ENCODE measurements around the gene GRIA1.

Gene GRIA1

DNA sequence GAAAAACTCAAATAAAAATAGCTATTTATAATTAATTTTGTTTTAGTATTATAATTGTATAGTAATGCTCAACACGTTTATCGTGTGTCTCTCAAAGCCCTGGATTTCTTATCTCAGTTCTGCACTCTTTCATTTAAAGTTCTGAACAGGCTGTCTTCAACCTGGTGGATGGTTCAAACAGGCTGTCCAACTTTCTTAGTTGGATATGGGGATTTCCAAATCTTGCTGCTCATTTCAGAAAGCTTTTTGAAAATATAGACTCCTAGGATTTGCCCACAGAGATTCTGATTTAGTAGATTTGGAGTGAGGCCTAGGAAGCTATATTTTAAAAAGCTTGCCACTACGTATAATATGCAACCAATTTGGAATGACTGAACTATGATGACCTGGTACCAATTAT is 120.3 kb downstream of the GRIA1 start:
- DNase-seq (ENCODE audit: low spot score), result no peak

DNA sequence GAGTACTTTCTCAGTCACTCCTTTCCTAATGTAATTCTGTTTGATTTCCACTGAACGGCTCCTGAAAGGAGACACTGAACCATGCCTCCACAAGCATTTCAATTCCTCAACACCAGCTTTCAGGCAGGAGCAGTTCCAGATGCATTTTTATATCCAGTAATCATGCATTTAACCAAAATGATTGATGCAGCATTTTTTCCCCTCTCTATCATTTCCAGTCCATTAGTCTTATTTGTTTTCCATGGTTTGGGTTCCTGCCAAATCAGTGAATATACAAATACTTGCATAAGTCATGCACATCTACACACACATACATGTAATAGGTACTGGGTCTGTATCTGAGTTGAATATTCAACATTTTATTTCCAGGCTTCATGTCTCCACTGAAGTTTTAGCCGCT is 122.7 kb downstream of the GRIA1 start:
- DNase-seq (ENCODE audit: low spot score), result peak; percentile 35

DNA sequence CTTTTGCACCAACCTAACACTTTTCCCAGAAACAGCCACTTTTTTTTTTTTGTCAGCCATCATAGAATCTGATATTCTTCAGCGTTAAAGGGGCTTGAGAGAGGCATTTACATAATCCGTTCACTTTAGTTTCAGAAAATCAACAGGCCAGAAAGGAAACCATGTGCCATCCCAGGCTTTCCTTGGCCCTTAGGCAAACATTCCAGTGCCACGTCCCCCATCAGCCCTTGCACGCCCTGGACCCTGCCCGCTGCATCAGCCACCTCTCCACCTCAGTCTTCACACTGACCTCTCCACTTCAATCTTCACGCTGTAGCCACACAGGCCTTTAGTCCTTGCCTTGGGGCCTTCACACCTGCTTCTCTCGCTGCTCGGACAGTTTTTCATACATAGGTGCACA is 123.2 kb downstream of the GRIA1 start:
- no peak for DNase-seq (ENCODE audit: low spot score)

DNA sequence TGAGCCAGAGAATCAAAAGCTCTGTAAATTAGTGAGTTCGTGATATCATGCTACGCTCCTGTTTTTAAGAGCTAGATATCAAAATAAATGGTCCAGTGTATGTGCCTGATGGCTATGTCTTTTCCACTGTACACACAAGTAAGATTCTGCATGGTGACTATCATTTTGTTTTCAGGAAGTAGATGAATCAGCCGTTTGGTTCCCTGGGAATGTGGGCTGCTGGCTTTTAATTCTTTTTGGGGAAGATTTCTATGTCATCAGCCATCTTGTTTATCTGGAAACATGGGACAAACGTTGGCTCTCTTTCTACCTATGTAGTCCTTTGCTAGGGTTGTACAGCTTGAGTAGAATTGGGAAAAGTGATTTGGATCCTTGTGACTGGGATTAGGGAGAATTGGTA is 126.7 kb downstream of the GRIA1 start:
- DNase-seq (ENCODE audit: low spot score), result peak; percentile 20

DNA sequence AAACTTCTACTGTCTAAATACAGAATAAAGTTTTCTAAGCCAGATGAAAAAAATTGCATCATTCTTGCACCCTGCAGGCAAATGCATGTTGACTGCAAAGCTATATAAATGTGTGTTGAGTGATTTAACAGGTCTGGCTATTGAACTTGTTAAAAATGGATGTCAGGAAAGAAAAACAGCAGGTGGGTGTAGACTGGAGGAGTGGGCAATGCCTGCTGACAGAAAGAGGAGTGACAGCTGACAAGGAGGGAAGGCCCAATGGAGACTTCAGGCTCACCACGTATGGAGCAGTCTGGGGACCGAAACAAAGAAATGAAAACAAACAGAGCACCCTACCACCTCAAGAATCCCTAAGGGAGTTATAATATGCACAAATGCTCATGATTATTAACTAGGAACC is 127.8 kb downstream of the GRIA1 start:
- DNase-seq (ENCODE audit: low spot score), result no peak

DNA sequence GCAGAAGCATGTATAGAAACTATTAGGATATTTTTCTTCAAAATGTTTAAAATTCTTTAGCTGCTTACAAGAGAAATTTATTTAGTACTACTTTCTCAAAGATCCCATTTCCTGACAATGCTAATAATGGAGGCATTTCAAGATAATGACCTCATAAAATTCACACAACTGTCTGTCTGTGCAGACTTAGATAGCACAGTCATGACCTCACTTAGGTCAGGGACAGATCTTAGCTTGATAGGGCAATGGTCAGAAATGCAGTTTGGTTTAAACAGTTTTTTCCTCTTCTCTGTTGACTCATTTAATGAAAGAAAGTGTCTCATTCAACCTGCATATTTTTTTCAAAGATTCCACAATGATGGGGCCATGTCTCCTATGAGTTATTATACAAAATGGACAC is 128.4 kb downstream of the GRIA1 start:
- DNase-seq (ENCODE audit: low spot score), result peak; percentile 21

DNA sequence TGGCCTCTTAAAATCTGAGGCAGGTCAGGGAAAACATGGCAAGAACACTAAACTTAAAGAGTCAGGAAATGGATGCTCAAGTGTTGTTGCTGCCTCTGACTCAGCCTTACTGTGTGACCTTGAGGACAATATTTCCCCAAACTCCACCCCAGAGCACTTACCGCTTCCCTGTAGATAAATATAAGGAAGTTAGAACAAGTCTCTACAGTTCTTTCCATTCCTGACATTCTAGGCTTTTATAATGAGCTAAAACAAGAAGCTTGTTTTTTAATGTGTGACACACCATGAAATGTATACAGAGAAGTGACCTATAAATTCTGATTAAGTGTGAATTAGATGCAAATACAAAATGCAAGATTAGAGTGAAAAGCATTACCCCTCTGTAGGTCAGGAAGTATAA is 129.3 kb downstream of the GRIA1 start:
- peak; percentile 11 for DNase-seq (ENCODE audit: low spot score)

DNA sequence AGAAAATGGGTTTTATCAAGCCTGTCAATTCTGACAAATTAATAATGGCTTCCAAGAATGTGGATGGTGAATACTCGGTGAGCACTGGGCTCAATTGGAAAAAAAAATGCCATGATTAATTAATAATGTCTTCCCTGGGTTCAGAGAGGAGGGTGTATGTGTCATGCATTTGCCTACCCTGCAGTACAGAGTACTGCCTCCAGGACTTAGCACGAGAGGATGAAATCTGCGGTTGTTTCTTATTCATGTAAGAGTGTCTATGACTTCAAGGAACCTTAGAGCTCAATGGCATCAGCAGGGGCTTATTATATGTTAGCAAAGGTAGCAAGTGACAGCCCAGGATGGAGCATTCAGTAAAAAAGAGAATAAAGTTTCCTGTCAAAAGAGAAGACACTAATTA is 132.7 kb downstream of the GRIA1 start:
- DNase-seq (ENCODE audit: low spot score), result no peak

DNA sequence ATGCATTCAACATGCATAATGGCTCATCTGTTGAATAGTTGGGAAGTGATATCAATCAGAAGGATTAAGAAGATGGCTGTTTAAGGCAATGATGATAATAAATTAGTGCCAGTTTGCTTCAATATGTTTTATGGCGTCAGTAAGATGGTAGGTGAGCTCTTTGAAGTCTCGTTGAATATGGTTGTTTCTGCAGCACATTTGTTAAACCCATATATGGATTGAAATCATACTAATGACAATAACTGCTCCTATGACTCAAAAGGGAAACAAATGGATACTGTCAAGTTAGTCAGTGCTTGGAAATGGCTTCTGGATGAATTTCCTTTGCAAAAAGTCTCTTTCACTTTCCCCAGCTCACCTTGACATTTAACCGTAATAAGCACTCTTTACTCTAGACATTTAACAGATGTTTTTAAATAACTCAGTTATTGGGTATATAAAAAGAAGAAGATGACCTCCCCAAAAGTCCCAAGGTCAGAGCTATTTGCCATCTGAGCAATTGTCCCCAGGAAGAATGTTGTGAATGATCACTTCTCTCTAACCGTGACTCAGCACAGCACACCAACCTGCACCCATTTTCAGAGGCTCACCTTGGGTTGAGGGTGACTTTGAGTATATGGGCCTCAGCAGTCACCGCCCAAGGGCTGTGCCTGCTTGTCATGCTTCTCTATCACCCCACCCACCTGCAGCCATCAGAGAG is 133.4 kb downstream of the GRIA1 start:
- DNase-seq (ENCODE audit: low spot score), result peak; percentile 8

DNA sequence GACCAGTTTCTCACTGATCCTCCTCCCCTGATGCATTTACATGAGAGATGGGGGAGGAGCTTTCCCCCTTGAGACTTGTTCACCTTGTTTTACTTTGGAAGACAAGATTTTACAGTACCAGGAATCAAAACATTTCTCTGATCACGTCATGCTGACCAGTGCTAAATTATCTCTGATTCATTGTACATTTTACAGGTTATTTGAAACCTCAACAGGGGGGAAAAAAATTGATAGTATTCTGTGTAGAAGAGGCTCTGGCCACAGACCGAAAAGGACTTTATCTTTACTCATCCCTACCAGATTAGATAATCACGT is 133.9 kb downstream of the GRIA1 start:
- DNase-seq (ENCODE audit: low spot score), result no peak

DNA sequence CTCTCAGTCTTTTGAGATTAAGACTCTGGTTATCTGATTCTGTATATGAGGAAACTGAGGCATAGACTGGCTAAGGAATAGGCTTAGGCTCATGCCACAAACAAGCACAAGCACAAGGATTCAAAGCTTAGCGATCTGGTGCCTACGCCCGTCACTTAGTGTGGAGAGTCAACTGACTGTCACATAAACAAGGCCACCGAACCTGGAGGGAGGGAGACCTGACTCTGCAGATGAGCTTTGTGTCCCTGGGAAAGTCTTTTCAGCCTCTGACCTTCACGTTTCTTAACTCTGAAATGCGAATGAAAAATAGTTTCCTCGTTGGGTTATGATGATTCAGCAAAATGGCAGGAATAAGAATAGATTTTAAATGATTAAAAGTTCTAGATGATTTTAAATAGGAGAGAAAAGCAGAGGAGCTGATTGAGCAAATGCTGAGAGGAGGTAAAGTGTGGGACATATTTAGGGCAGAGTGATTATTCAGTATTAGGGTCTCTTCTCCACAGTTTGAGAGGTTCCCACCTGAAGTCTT is 135.4 kb downstream of the GRIA1 start:
- no peak for DNase-seq (ENCODE audit: low spot score)

DNA sequence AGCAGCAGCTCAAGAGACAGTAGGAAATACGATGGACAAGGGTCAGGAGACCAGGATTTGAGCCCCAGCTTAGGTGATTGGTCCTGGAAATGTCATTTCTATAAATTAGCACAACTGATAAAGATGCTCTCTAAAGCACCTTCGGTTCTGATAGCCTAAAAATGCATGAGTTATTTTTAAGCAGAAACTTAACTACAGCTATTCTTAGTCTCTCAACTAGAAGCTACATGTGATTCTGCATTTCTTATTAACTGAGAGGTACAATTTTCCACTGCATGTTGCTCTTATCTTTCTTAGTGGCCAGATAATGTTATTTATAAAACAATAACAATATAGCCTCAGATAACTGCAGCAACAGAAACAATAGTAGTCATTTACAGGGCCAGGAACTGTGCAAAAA is 136.4 kb downstream of the GRIA1 start:
- DNase-seq (ENCODE audit: low spot score), result no peak

DNA sequence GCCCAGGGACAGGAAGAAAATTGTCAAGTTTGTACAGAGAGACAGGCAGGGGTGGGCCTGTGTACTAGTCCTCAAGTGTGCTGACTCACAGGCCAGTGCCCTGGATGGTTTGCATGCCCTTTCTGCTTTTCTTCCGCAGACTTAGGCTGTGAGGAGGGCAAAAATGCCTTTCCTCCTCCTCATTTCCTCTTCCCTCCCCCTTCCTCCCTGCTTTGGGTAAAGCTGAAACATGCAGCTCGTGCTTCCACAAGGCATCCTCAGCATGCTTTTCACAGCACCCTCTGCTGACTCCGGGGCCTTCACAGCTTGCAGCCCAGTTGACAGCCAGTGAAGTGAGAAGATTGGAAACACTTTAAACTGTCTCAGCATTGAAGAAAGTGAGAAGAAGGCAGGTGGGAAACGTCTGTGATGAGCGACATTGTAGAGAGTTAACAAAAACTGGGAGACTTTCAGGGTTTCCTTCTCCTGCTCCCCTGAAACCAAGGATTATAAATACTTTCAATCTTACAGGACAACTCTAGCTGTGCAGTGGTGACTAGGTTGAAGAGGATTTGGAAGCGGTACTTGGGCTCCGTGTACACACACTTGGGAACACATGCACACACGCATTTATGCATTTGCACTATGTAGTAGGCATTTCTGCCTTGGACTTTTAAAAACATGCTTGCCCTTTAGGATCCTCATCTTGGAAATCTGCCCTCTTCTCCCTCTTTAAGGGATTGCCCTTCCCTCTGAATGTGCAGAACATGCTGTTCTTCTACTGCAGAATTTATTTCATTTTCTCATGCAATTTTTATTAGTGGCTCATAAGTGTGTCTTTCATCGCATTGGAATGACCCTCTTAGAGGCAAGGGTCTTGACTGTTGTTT is 138.8 kb downstream of the GRIA1 start:
- DNase-seq (ENCODE audit: low spot score), result peak; percentile 86

DNA sequence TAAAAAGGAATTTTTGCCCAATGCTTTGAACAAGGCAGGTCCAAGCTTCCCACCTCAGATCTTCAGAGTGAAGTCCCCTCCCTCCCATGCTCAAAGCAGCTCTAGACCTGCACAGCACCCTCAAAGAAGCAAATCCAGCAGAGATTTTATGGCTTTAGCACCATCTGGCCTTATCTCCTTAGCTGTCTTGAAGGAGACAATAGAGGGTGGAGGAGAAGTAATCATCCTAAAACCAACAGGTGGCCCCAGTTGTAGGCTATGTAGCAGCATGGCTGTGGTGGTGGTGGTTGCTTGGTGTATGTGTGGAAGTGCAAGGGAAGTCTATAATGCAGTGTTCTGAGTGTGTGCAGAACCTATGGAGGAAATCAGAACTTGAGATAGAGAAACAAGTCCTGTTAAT is 140.1 kb downstream of the GRIA1 start:
- DNase-seq (ENCODE audit: low spot score), result no peak

DNA sequence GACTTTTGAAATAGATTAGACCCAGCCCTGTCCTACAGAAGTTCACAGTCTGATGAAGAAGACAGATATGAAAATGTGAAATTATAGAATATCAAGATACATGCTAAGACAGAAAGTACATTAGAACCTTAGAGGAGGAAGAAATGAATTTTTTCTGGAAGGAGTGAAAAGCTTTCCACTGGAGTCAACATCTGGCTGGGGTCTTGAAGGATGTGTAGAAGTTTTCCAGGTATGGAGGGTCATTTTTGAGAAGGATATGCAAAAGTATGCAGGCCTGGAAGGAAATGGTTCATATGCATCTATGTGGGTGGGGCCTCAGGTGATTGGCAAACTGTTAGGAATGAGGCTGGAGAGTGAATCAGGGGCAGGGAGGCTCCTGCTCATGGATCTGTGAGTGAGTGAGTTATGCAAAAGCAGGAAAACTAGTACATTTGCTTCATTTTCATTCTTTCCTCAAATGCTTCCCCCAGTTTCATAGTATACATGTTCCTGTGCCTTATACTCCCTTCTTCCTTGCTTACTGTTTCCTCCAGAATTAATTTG is 142.3 kb downstream of the GRIA1 start:
- DNase-seq (ENCODE audit: low spot score), result peak; percentile 36

DNA sequence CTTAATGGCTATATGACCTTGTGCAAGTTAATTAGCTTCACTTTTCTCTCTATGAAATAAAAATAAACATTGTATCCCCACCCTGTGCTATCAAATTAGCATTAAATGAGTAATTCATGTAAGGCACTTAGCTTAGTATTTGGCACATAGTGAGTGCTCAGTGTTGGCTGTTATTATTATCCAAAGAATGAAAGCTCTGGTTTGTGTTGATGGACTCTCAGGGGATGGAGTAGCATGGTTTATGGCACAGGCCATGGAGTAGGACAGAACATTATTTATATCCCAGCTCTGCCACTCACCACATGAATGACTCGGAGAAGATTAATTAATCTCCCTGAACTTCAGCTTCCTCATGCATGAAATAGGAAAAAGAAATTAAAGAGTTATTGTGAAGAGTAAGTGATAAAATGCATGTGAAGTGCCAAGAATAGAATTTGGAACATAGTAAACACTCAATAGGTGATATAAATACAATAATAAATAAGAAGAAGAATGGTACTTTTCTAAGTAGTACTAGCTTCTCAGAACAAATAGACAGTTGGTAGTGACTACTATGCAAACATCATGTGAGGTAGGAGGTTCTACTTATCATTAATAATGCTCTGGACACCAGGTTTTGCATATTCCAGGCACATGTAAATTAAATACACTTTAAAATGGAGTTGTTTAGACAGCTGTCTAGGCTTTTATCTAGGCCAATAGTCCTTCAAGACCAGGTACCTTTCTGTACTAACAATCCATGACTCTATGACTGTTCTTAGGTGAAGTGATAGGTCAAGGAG is 146.4 kb downstream of the GRIA1 start:
- no peak for DNase-seq (ENCODE audit: low spot score)

DNA sequence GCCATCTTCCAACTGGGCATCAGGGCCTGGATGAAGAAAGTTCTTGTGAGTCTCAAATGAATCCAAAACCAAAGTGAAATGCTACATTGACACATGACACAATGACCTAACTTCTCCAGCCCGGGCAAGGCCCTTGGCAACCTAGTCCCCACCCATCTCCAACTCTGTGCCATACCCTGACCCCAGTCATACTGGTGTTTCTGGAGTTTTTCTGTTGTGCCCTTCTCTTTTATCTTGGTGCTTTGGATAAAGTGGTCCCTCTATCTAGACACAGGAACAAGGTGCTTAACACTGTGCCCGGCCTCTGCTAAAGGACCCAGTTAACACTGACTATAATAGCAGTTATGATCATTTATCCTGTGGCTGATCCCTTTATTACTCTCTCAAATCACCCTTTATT is 149.8 kb downstream of the GRIA1 start:
- no peak for DNase-seq (ENCODE audit: low spot score)

DNA sequence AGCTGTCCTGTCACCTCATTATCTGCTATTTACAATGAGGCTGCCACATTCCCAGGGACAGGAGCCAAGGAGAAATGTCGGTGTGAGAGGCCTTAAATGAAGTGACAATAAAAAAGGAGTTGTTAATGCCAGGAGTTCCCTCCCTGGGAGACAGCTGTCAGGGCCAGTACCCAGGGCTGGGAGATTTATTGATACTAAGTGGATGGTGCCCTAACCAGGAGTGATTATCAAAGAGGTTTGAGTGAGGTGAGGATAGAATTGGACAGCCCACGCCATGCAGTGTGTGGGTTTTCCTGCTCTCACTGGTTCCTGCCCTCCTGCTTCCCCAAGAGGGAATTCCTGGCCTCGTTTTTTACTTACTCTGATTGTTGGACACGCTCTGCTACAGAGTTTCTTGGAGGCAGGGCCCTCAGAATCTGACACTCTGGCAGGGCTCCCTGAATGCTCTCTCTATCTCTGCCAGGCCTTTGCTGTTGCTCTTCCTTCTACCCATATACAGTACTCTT is 150.8 kb downstream of the GRIA1 start:
- DNase-seq (ENCODE audit: low spot score), result no peak

DNA sequence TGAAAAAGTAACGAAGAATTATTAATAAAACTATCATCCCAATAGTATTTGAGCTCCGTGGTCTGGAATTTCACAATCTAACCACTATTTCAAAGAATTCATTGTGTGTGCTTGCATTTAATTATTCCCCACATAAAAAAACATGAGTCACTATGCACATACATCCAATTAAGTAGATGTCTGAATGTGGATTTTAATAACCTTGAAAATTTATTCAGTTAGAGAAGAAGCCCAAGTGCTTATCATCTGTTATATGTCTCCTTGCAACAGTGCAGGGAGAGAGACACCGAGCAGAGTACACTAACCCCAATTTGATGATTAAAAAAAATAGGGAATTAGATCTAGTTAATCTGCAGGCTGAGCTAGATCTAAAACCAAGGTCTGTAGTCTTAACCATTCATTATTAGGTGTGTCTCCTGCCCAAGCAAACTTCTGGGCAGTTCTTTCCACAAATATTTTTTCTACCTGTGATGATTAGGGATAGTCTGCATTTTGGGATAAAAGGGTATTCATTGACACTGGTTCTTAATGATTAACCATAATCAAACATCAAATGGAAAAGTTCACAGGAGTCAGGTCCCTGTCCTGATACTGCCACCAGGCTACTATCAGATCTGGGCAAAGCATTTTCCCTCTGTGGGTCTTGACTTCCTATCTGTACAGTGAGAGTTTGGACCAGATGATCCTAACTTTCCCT is 164.2 kb downstream of the GRIA1 start:
- DNase-seq (ENCODE audit: low spot score), result peak; percentile 48

DNA sequence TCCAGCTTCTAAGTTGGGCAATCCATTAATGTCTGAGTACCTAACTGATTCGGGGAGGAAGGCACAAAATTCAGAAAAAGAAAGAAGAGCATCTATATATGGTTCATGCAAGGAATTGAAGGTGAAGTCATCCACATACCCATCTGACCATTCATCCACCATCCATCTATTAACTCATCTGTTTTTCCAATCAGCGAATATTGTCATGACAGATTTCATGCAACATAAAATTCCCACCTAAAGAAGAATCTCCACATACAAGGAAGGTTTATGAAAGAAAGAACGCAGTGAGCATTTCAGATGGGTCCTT is 164.7 kb downstream of the GRIA1 start:
- no peak for DNase-seq (ENCODE audit: low spot score)

DNA sequence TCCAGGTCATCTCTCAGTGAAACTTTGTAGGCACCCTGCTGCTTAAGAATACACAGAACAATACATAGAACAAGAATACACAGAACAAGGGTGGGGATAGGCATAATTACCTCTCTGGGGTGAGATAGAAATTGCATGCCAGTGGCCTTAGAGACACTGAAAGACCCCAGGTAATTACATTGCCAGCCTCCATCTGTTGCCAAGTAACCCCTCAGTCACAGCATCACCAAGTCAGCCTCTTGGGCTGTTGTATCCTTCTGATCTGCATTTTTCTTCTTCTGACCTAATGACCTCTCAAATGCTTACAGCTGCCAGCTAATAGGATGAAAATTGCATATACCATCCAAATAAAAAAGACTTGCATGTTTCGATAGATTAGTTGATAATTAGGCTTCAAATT is 167.7 kb downstream of the GRIA1 start:
- DNase-seq (ENCODE audit: low spot score), result no peak

DNA sequence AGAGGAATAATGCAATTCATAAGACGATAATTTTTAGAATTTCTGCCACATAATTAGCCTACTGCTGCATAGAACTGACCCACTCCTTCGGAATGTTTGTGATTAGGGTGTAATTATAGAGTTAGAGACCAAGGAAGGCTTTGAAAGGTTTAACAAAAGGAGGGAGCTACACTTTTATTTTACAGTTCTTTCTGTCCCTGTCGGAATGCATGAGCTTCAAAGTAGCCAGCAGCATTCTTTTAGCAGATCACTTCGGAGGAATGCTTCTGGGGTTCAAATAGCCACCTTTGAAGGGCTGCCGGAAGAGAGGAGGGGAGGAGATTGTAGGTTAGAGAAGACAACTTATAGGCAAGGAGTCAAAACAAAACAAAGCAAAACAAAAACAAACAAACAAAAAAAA is 168.1 kb downstream of the GRIA1 start:
- DNase-seq (ENCODE audit: low spot score), result no peak
